ENCODE measurements around the gene ZNF429. TPM values are rescaled to one million over a fixed set of nuclear protein-coding genes. Genes with fewer than 3 reads are reported as not detected.
"Not testable (repeated sequence)": the region's sequence is repeated elsewhere in the genome, so short reads cannot be mapped to it uniquely, and the experiment has no call there.

ZNF429 gene
- total RNA-seq, 2 donors from 2014 or later: 6.2 to 15.5 TPM

GRCh38 chr19:21491146-21491545 lies 14.3 kb upstream of the ZNF429 start:
- Mint-ChIP-seq H3K4me1 (peaks cover 5% of the 10 kb centered on the region), H3K36me3 (ENCODE audit: low read depth) (no peaks in the 10 kb centered on the region), H3K27ac (no peak overlapping the region), H3K27me3 (no peaks in the 10 kb centered on the region), H3K9me3 (no peaks in the 10 kb centered on the region), H3K4me3 (no peak overlapping the region)
- ATAC-seq (replicated peaks): no peak

GRCh38 chr19:21492947-21493906 lies 12.2 kb upstream of the ZNF429 start:
- Mint-ChIP-seq H3K27ac (no peak overlapping the region), H3K27me3 (no peaks in the 10 kb centered on the region), H3K9me3 (no peaks in the 10 kb centered on the region), H3K4me1 (no peaks in the 10 kb centered on the region), H3K36me3 (ENCODE audit: low read depth) (no peaks in the 10 kb centered on the region), H3K4me3 (no peak overlapping the region)
- ATAC-seq (replicated peaks): no peak

DNA sequence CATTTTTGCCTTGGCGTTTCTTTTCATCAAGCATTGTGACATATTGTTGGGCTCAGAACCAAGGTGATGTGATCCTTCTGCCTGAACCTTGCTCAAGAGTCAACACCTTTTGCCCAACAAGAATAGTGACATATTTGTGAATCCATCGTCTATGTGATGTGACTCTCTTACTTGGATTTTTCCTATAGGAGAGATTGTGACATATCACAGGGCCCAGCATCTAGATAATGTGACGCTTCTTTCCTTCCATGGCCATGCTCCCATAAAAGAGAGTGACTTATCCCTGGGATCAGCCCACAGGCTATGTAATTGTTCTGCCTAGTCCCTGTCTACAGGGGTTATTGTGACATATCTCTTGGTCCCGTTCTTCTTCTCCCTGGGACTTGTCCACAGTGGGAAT lies 8.5 kb upstream of the ZNF429 start:
- Mint-ChIP-seq H3K4me3 (no peak overlapping the region), H3K9me3 (no peaks in the 10 kb centered on the region), H3K4me1 (no peaks in the 10 kb centered on the region), H3K36me3 (ENCODE audit: low read depth) (no peaks in the 10 kb centered on the region), H3K27ac (no peak overlapping the region), H3K27me3 (no peaks in the 10 kb centered on the region)
- ATAC-seq (replicated peaks): no peak

- Mint-ChIP-seq H3K4me1 (no peaks in the 10 kb centered on the region), H3K9me3 (no peaks in the 10 kb centered on the region), H3K27me3 (no peaks in the 10 kb centered on the region), H3K27ac (no peak overlapping the region), H3K36me3 (ENCODE audit: low read depth) (no peaks in the 10 kb centered on the region), H3K4me3 (no peak overlapping the region)
- no peak for ATAC-seq (replicated peaks)
These were observed 6.8 kb upstream of the ZNF429 start for GRCh38 chr19:21498651-21499050.

DNA sequence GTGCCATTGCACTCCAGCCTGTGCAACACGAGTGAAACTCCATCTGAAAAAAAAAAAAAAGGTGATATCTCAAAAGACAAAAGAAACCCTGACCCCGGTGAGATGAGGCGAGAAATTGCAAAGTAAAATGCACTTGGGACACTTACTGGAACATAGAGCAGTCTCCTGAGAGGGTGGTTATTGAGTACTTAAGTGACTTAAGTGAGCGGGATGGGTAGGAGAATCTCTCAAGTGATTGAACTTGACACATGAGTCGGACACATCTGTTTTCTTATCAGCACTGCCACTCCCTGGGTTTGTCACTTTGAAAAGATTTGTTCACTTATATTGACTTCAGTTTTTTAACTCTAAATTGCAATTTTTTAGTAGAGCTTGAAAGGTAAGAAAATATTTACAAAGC lies 2.8 kb downstream of the ZNF429 start:
- Mint-ChIP-seq H3K4me1 (peaks cover 13% of the 10 kb centered on the region), H3K9me3 (no peaks in the 10 kb centered on the region), H3K4me3 (peak overlapping the region; percentile 99), H3K27me3 (no peaks in the 10 kb centered on the region), H3K36me3 (ENCODE audit: low read depth) (peaks cover 42% of the 10 kb centered on the region), H3K27ac (no peak overlapping the region)
- ATAC-seq (replicated peaks): no peak

DNA sequence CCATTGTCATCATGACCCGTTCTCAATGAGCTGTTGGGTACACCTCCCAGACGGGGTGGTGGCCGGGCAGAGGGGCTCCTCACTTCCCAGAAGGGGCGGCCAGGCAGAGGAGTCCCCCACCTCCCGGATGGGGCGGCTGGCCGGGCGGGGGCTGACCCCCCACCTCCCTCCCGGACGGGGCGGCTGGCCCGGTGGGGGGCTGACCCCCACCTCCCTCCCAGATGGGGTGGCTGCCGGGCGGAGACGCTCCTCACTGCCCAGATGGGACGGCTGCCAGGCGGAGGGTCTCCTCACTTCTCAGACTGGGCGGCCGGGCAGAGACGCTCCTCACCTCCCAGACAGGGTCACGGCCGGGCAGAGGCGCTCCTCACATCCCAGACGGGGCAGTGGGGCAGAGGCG lies 5.7 kb downstream of the ZNF429 start:
- not testable (repeated sequence) for ATAC-seq (replicated peaks); H3K9me3 Mint-ChIP-seq; H3K27ac Mint-ChIP-seq; H3K4me3 Mint-ChIP-seq; H3K27me3 Mint-ChIP-seq
- peaks cover 20% of the 10 kb centered on the region for H3K4me1 Mint-ChIP-seq
- peaks cover 41% of the 10 kb centered on the region for H3K36me3 Mint-ChIP-seq (ENCODE audit: low read depth)

GRCh38 chr19:21512609-21513008 lies 7.2 kb downstream of the ZNF429 start:
- H3K9me3 Mint-ChIP-seq; ATAC-seq (replicated peaks); H3K4me3 Mint-ChIP-seq; H3K27ac Mint-ChIP-seq; H3K27me3 Mint-ChIP-seq: not testable (repeated sequence)
- Mint-ChIP-seq H3K36me3 (ENCODE audit: low read depth) (peaks cover 40% of the 10 kb centered on the region), H3K4me1 (peaks cover 13% of the 10 kb centered on the region)

GRCh38 chr19:21513651-21514050 lies 8.2 kb downstream of the ZNF429 start:
- H3K4me3 Mint-ChIP-seq: no peak overlapping the region
- H3K27ac Mint-ChIP-seq: peak overlapping the region; percentile 56
- no peaks in the 10 kb centered on the region for H3K27me3 Mint-ChIP-seq
- peaks cover 40% of the 10 kb centered on the region for H3K36me3 Mint-ChIP-seq (ENCODE audit: low read depth)
- H3K9me3 Mint-ChIP-seq: peaks cover 5% of the 10 kb centered on the region
- no peak for ATAC-seq (replicated peaks)
- peaks cover 13% of the 10 kb centered on the region for H3K4me1 Mint-ChIP-seq

DNA sequence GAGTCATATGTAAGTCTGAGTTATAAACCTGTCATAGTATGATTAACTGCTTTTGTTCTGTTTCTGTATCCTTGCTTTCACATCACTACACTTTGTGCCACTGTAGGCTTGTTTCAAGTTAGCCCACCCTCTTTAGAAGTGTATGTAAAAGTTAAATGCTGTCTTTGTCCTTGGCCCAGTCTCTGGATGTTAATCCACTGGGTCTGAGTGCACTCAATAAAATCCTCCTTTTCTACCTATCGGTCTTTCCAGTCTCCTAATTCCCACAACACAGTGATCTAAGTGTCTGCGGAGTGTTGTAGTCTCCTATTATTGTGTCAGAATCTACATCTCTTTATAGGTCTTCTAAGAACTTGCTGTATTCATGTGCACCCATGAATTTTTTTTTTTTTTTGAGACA lies 14.1 kb downstream of the ZNF429 start:
- Mint-ChIP-seq H3K4me1 (no peaks in the 10 kb centered on the region), H3K4me3 (no peak overlapping the region), H3K27ac (no peak overlapping the region), H3K9me3 (peaks cover 14% of the 10 kb centered on the region), H3K36me3 (ENCODE audit: low read depth) (peaks cover 72% of the 10 kb centered on the region), H3K27me3 (no peaks in the 10 kb centered on the region)
- no peak for ATAC-seq (replicated peaks)

- Mint-ChIP-seq H3K27me3 (no peaks in the 10 kb centered on the region), H3K4me1 (no peaks in the 10 kb centered on the region), H3K36me3 (ENCODE audit: low read depth) (peaks cover 89% of the 10 kb centered on the region), H3K4me3 (no peak overlapping the region), H3K9me3 (peaks cover 19% of the 10 kb centered on the region), H3K27ac (no peak overlapping the region)
- ATAC-seq (replicated peaks): no peak
These were observed 27.5 kb downstream of the ZNF429 start for GRCh38 chr19:21532904-21533303.

DNA sequence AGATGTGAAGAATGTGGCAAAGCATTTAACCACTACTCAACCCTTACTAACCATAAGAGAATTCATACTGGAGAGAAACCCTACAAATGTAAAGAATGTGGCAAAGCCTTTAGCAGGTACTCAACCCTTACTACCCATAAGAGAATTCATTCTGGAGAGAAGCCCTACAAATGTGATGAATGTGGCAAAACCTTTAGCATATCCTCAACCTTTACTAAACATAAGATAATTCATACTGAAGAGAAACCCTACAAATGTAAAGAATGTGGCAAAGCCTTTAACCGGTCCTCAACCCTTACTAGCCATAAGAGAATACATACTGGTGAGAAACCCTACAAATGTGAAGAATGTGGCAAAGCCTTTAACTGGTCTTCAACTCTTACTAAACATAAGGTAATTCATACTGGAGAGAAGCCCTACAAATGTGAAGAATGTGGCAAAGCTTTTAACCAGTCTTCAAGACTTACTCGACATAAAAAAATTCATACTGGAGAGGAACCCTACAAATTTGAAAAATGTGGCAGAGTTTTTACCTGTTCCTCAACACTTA lies 31.4 kb downstream of the ZNF429 start:
- ATAC-seq (replicated peaks); H3K4me3 Mint-ChIP-seq; H3K4me1 Mint-ChIP-seq; H3K27me3 Mint-ChIP-seq; H3K27ac Mint-ChIP-seq: not testable (repeated sequence)
- peaks cover 24% of the 10 kb centered on the region for H3K9me3 Mint-ChIP-seq
- peaks cover 66% of the 10 kb centered on the region for H3K36me3 Mint-ChIP-seq (ENCODE audit: low read depth)

DNA sequence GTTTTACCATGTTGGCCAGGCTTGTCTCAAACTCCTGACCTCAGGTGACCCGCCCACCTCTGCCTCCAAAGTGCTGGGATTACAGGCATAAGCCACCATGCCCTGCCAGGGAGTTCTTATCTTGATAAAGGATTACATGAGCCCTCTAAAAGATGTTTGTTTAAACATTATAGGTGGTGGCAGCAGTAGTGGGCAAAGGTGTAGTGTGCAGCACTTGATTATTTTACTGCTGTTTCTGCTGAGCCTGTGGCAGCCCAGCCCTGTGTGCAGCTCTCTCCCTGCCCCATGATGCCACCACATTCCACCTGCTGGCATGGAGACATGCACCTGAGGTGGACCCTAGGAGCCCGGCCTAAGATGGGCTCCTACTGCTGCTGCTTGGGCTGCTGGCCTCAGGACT lies 54.0 kb downstream of the ZNF429 start:
- peaks cover 61% of the 10 kb centered on the region for H3K36me3 Mint-ChIP-seq (ENCODE audit: low read depth)

DNA sequence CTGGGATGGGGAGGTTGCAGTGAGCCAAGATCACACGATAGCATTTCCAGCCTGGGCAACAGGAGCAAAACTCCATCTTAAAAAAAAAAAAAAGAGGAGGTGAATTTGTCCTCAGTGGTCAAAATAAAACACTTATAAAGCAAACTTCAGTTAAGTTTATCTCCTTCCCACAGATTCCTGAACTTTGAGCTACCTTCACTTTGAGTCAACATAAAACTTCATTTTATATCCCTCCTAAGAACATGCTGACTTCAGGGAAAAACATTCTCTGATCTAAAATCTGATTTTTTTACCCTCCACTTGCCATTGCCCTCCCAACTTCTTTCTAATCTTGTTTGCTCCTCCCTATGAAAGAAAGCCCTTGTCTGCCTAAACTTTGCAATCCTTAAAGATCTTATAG lies 59.0 kb downstream of the ZNF429 start:
- Mint-ChIP-seq H3K4me3 (no peak overlapping the region), H3K36me3 (ENCODE audit: low read depth) (peaks cover 52% of the 10 kb centered on the region), H3K27ac (no peak overlapping the region)

More for the DNA sequence above, 54.0 kb downstream of the ZNF429 start:
- ATAC-seq (replicated peaks): no peak
- H3K9me3 Mint-ChIP-seq: peaks cover 3% of the 10 kb centered on the region
- H3K4me3 Mint-ChIP-seq: no peak overlapping the region
- no peaks in the 10 kb centered on the region for H3K4me1 Mint-ChIP-seq
- no peaks in the 10 kb centered on the region for H3K27me3 Mint-ChIP-seq
- no peak overlapping the region for H3K27ac Mint-ChIP-seq

GRCh38 chr19:21566073-21566472 lies 60.7 kb downstream of the ZNF429 start:
- peaks cover 3% of the 10 kb centered on the region for H3K9me3 Mint-ChIP-seq
- H3K27me3 Mint-ChIP-seq: no peaks in the 10 kb centered on the region
- H3K4me1 Mint-ChIP-seq: no peaks in the 10 kb centered on the region
- no peak overlapping the region for H3K27ac Mint-ChIP-seq
- ATAC-seq (replicated peaks): no peak
- no peak overlapping the region for H3K4me3 Mint-ChIP-seq
- peaks cover 38% of the 10 kb centered on the region for H3K36me3 Mint-ChIP-seq (ENCODE audit: low read depth)

More for the DNA sequence above, 59.0 kb downstream of the ZNF429 start:
- no peaks in the 10 kb centered on the region for H3K27me3 Mint-ChIP-seq
- no peak for ATAC-seq (replicated peaks)
- H3K9me3 Mint-ChIP-seq: peaks cover 3% of the 10 kb centered on the region
- no peaks in the 10 kb centered on the region for H3K4me1 Mint-ChIP-seq

DNA sequence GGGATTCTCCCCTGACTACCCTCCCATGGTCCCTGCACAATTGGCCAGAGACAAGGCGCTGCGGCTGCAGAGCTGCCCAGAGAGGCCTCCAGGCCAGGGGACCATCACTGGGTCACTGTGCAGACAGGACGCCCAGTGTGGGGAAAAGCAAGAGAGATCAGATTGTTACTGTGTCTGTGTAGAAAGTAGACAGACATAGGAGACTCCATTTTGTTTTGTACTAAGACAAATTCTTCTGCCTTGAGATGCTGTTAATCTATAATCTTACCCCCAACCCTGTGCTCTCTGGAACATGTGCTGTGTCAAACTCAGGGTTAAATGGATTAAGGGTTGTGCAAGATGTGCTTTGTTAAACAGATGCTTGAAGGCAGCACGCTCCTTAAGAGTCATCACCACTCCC lies 62.4 kb downstream of the ZNF429 start:
- Mint-ChIP-seq H3K4me3 (peak overlapping the region; percentile 90), H3K36me3 (ENCODE audit: low read depth) (peaks cover 27% of the 10 kb centered on the region)
- ATAC-seq (replicated peaks); H3K27ac Mint-ChIP-seq; H3K9me3 Mint-ChIP-seq; H3K27me3 Mint-ChIP-seq; H3K4me1 Mint-ChIP-seq: not testable (repeated sequence)
